HepG2 (cell line): ENCODE measurements around the gene CNR2. TPM values are rescaled to one million over a fixed set of nuclear protein-coding genes. Genes with fewer than 3 reads are reported as not detected.

Experiments used
- CEBPB ChIP-seq: IDR thresholded peaks from 2 replicates; pipeline ENCODE4 v1.6.1; 2011; ENCODE audit warnings: low read depth, low read length, improper control_type of control experiment, borderline replicate concordance
- FIP1L1 ChIP-seq: fragments of 200-400 bp; formaldehyde crosslinking; IDR thresholded peaks from 2 replicates; pipeline ENCODE4 v1.6.1; 2018; ENCODE audit warnings: low read depth, mild to moderate bottlenecking, low read length, moderate library complexity, borderline replicate concordance; ENCODE audit not compliant: insufficient read depth
- FOXA3 ChIP-seq: IDR thresholded peaks from 2 replicates; pipeline ENCODE4 v1.6.1; 2016; ENCODE audit warnings: missing genetic modification reagents, missing compliant biosample characterization
- HCFC1 ChIP-seq: fragments of 150-350 bp; IDR thresholded peaks from 2 replicates; pipeline ENCODE4 v1.6.1; 2014; ENCODE audit warnings: low read depth, low read length
- HNRNPLL ChIP-seq: fragments of 200-400 bp; formaldehyde crosslinking; IDR thresholded peaks from 2 replicates; pipeline ENCODE4 v1.6.1; 2017; ENCODE audit warnings: mild to moderate bottlenecking, low read depth, low read length; ENCODE audit not compliant: poor library complexity, severe bottlenecking
- KDM6A ChIP-seq: IDR thresholded peaks from 2 replicates; pipeline ENCODE4 v1.6.1; 2016; ENCODE audit warnings: low read depth
- LCORL ChIP-seq, 2 experiments: fragments of 450-650 bp in 1 of 2; sonication (generic) in 1 of 2; formaldehyde crosslinking in 1 of 2; IDR thresholded peaks; 2 replicates each; pipeline versions ENCODE4 v1.5.0 to v1.6.1; 2017 to 2020; ENCODE audit warnings: antibody characterized with exemption in 1 of 2, missing genetic modification reagents in 1 of 2
- MED8 ChIP-seq: sonication (generic); formaldehyde crosslinking; IDR thresholded peaks from 2 replicates; pipeline ENCODE4 v1.8.1; 2023; ENCODE audit warnings: mild to moderate bottlenecking, missing genetic modification reagents; ENCODE audit not compliant: insufficient replicate concordance
- PHF8 ChIP-seq: sonication (generic); formaldehyde crosslinking; IDR thresholded peaks from 2 replicates; pipeline ENCODE4 v1.5.0; 2020; ENCODE audit warnings: missing genetic modification reagents
- RXRA ChIP-seq: sonication (generic); formaldehyde crosslinking; IDR thresholded peaks from 2 replicates; pipeline ENCODE4 v1.5.1; 2020; ENCODE audit warnings: missing genetic modification reagents
- SRSF4 ChIP-seq: fragments of 200-400 bp; formaldehyde crosslinking; IDR thresholded peaks from one replicate; pipeline ENCODE4 v1.6.1; 2018; ENCODE audit warnings: mild to moderate bottlenecking, low read depth, low read length, moderate library complexity; ENCODE audit not compliant: poor library complexity, severe bottlenecking
- ZC3H4 ChIP-seq: sonication (generic); formaldehyde crosslinking; IDR thresholded peaks from 2 replicates; pipeline ENCODE4 v1.4.0; 2020; ENCODE audit warnings: missing genetic modification reagents, borderline replicate concordance
- ZFP36L2 ChIP-seq: sonication (generic); formaldehyde crosslinking; IDR thresholded peaks from 2 replicates; pipeline ENCODE4 v1.4.0; 2020; ENCODE audit warnings: missing genetic modification reagents
- ZNF121 ChIP-seq: sonication (generic); formaldehyde crosslinking; IDR thresholded peaks from 2 replicates; pipeline ENCODE4 v1.5.0; 2020; ENCODE audit warnings: mild to moderate bottlenecking, missing genetic modification reagents
- ZNF343 ChIP-seq: sonication (generic); formaldehyde crosslinking; IDR thresholded peaks from 2 replicates; pipeline ENCODE4 v1.4.0; 2020; ENCODE audit warnings: mild to moderate bottlenecking, missing genetic modification reagents
- ZNF350 ChIP-seq: sonication (generic); formaldehyde crosslinking; IDR thresholded peaks from 2 replicates; pipeline ENCODE4 v1.4.0; 2020; ENCODE audit warnings: mild to moderate bottlenecking, low read depth, missing genetic modification reagents, borderline replicate concordance
- polyA plus RNA-seq, 8 experiments: library from polyadenylated mRNA; depleted of rRNA in 3 of 8; stranded (reverse) in 7 of 8; unstranded in 1 of 8; fragments of >200 nt; fragmentation: Illumina TruSeq in 4 of 8; extraction: Trizol in 4 of 8; gene quantifications; 2 replicates each; pipeline versions ENCODE4 v1.2.1 to v1.2.3, GENCODE V29; 2011 to 2016; ENCODE audit warnings: low read depth in 4 of 8, missing spikeins in 1 of 8, mixed read lengths in 1 of 8; ENCODE audit not compliant: insufficient read depth in 1 of 8
- total RNA-seq, 5 experiments: library from RNA; depleted of rRNA; stranded (reverse); fragments of >200 nt; fragmentation: Illumina TruSeq; extraction: Trizol; gene quantifications; 2 replicates each; pipeline ENCODE4 v1.2.3, GENCODE V29; 2016; ENCODE audit warnings: low read depth in 1 of 5
- TF ChIP-seq, protein P1 (sequence below): sonication (generic); formaldehyde crosslinking; conservative IDR thresholded peaks from 2 replicates; pipeline ENCODE4 v1.4.0; 2020; ENCODE audit warnings: mild to moderate bottlenecking, missing genetic modification reagents, moderate library complexity
- TF ChIP-seq, protein P2 (sequence below): sonication (generic); formaldehyde crosslinking; IDR thresholded peaks from 2 replicates; pipeline ENCODE4 v1.5.0; 2020; ENCODE audit warnings: missing genetic modification reagents
- TF ChIP-seq, protein P3 (sequence below): sonication (generic); formaldehyde crosslinking; IDR thresholded peaks from 2 replicates; pipeline ENCODE4 v1.4.0; 2020; ENCODE audit warnings: missing genetic modification reagents
- TF ChIP-seq, protein P4 (sequence below): sonication (generic); formaldehyde crosslinking; IDR thresholded peaks from 2 replicates; pipeline ENCODE4 v1.4.0; 2020; ENCODE audit warnings: missing genetic modification reagents
- TF ChIP-seq, protein P5 (sequence below): sonication (generic); formaldehyde crosslinking; IDR thresholded peaks from 2 replicates; pipeline ENCODE4 v1.4.0; 2020; ENCODE audit warnings: mild to moderate bottlenecking, missing genetic modification reagents

Gene CNR2
- total and polyA plus RNA-seq, 2 of the 13 experiments (the other 11 are each of a cell fraction or from before 2014, with no cell fraction given): not detected

DNA sequence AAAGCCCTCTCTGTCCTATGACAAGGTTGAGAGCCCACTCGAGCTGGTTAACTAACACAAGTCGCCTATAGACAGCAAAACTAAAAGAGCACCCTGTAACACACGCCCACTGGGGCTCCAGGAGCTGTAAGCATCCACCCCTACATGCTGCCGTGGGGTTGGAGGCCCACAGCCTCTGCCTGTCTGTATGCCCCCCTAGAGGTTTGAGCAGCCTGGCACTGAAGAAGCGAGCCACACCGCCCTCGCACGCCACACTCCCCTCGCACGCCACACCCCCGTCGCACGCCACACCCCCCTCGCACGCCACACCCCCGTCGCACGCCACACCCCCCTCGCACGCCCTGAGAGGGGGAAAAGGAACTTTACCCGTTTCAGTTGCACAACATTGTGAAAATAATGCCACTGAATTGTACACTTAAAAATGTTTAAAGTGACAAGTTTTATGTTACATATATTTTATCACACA lies 74.7 kb downstream of the CNR2 start (continued):
- TF ChIP-seq, protein P1, sequence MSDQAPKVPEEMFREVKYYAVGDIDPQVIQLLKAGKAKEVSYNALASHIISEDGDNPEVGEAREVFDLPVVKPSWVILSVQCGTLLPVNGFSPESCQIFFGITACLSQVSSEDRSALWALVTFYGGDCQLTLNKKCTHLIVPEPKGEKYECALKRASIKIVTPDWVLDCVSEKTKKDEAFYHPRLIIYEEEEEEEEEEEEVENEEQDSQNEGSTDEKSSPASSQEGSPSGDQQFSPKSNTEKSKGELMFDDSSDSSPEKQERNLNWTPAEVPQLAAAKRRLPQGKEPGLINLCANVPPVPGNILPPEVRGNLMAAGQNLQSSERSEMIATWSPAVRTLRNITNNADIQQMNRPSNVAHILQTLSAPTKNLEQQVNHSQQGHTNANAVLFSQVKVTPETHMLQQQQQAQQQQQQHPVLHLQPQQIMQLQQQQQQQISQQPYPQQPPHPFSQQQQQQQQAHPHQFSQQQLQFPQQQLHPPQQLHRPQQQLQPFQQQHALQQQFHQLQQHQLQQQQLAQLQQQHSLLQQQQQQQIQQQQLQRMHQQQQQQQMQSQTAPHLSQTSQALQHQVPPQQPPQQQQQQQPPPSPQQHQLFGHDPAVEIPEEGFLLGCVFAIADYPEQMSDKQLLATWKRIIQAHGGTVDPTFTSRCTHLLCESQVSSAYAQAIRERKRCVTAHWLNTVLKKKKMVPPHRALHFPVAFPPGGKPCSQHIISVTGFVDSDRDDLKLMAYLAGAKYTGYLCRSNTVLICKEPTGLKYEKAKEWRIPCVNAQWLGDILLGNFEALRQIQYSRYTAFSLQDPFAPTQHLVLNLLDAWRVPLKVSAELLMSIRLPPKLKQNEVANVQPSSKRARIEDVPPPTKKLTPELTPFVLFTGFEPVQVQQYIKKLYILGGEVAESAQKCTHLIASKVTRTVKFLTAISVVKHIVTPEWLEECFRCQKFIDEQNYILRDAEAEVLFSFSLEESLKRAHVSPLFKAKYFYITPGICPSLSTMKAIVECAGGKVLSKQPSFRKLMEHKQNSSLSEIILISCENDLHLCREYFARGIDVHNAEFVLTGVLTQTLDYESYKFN (CRISPR knock-in tag): peak; percentile 31; the same call in 1 of the 2 replicates
- peak; percentile 86 for TF ChIP-seq CEBPB
- no peak for TF ChIP-seq HCFC1
- TF ChIP-seq, protein P2, sequence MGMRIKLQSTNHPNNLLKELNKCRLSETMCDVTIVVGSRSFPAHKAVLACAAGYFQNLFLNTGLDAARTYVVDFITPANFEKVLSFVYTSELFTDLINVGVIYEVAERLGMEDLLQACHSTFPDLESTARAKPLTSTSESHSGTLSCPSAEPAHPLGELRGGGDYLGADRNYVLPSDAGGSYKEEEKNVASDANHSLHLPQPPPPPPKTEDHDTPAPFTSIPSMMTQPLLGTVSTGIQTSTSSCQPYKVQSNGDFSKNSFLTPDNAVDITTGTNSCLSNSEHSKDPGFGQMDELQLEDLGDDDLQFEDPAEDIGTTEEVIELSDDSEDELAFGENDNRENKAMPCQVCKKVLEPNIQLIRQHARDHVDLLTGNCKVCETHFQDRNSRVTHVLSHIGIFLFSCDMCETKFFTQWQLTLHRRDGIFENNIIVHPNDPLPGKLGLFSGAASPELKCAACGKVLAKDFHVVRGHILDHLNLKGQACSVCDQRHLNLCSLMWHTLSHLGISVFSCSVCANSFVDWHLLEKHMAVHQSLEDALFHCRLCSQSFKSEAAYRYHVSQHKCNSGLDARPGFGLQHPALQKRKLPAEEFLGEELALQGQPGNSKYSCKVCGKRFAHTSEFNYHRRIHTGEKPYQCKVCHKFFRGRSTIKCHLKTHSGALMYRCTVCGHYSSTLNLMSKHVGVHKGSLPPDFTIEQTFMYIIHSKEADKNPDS (CRISPR knock-in tag): no peak
- no peak for TF ChIP-seq FOXA3
- TF ChIP-seq ZNF343 (CRISPR knock-in tag): no peak
- TF ChIP-seq FIP1L1: no peak
- TF ChIP-seq RXRA (CRISPR knock-in tag): no peak
- no peak for TF ChIP-seq PHF8 (CRISPR knock-in tag)
- no peak for TF ChIP-seq SRSF4
- TF ChIP-seq HNRNPLL: no peak
- no peak for TF ChIP-seq KDM6A (CRISPR knock-in tag)
- no peak for TF ChIP-seq ZNF350 (CRISPR knock-in tag)
- TF ChIP-seq MED8: no peak
- TF ChIP-seq ZFP36L2: no peak
- no peak for TF ChIP-seq LCORL (IDR thresholded peaks at IDR 0.05)
- peak; percentile 43; the same call in 1 of the 2 replicates for TF ChIP-seq LCORL (CRISPR knock-in tag; IDR thresholded peaks at IDR 0.05)
- TF ChIP-seq ZNF121 (CRISPR knock-in tag): no peak
- TF ChIP-seq, protein P3, sequence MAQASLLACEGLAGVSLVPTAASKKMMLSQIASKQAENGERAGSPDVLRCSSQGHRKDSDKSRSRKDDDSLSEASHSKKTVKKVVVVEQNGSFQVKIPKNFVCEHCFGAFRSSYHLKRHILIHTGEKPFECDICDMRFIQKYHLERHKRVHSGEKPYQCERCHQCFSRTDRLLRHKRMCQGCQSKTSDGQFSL: no peak
- TF ChIP-seq, protein P4, sequence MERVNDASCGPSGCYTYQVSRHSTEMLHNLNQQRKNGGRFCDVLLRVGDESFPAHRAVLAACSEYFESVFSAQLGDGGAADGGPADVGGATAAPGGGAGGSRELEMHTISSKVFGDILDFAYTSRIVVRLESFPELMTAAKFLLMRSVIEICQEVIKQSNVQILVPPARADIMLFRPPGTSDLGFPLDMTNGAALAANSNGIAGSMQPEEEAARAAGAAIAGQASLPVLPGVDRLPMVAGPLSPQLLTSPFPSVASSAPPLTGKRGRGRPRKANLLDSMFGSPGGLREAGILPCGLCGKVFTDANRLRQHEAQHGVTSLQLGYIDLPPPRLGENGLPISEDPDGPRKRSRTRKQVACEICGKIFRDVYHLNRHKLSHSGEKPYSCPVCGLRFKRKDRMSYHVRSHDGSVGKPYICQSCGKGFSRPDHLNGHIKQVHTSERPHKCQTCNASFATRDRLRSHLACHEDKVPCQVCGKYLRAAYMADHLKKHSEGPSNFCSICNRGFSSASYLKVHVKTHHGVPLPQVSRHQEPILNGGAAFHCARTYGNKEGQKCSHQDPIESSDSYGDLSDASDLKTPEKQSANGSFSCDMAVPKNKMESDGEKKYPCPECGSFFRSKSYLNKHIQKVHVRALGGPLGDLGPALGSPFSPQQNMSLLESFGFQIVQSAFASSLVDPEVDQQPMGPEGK (CRISPR knock-in tag): peak; percentile 57; the same call in 1 of the 2 replicates
- TF ChIP-seq, protein P5, sequence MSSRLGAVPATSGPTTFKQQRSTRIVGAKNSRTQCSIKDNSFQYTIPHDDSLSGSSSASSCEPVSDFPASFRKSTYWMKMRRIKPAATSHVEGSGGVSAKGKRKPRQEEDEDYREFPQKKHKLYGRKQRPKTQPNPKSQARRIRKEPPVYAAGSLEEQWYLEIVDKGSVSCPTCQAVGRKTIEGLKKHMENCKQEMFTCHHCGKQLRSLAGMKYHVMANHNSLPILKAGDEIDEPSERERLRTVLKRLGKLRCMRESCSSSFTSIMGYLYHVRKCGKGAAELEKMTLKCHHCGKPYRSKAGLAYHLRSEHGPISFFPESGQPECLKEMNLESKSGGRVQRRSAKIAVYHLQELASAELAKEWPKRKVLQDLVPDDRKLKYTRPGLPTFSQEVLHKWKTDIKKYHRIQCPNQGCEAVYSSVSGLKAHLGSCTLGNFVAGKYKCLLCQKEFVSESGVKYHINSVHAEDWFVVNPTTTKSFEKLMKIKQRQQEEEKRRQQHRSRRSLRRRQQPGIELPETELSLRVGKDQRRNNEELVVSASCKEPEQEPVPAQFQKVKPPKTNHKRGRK (CRISPR knock-in tag): no peak
- TF ChIP-seq ZC3H4 (CRISPR knock-in tag): no peak
